Smooth muscle cell (in vitro differentiated cells): Measurements from ENCODE around the gene USB1. TPM values are rescaled to one million over a fixed set of nuclear protein-coding genes. Genes with fewer than 3 reads are reported as not detected.

ENCODE experiments used
- DNase-seq: peaks from one replicate; lab custom pipeline; 2025; ENCODE audit not compliant: unreplicated experiment; lab: John Stamatoyannopoulos, UW
- H2AFZ ChIP-seq: fragments of 200-600 bp; sonication (generic); 2 replicates; pipeline ENCODE4 v1.6.0; 2016; ENCODE audit warnings: antibody characterized with exemption, low read depth, mild to moderate bottlenecking
- H3F3A ChIP-seq: fragments of 200-600 bp; sonication (generic); 2 replicates; pipeline ENCODE4 v1.6.0; 2017; ENCODE audit warnings: antibody characterized with exemption, low read depth
- H3K27ac ChIP-seq: fragments of 200-600 bp; sonication (generic); 2 replicates; pipeline ENCODE4 v1.5.1; 2016; ENCODE audit warnings: low read depth, mild to moderate bottlenecking
- H3K27me3 ChIP-seq: fragments of 200-600 bp; sonication (generic); 2 replicates; pipeline ENCODE4 v1.6.1; 2016; ENCODE audit warnings: low read depth, mild to moderate bottlenecking
- H3K36me3 ChIP-seq: fragments of 200-600 bp; sonication (generic); 2 replicates; pipeline ENCODE4 v1.5.1; 2016; ENCODE audit warnings: low read depth
- H3K4me1 ChIP-seq: fragments of 200-600 bp; sonication (generic); 2 replicates; pipeline ENCODE4 v1.5.1; 2016; ENCODE audit warnings: low read depth
- H3K4me2 ChIP-seq: fragments of 200-600 bp; sonication (generic); 2 replicates; pipeline ENCODE4 v1.6.0; 2016; ENCODE audit warnings: mild to moderate bottlenecking
- H3K4me3 ChIP-seq: fragments of 200-600 bp; sonication (generic); 2 replicates; pipeline ENCODE4 v1.5.1; 2016; ENCODE audit warnings: mild to moderate bottlenecking
- H3K79me2 ChIP-seq: fragments of 200-600 bp; sonication (generic); 2 replicates; pipeline ENCODE4 v1.6.0; 2016; ENCODE audit warnings: low read depth, mild to moderate bottlenecking
- H3K9ac ChIP-seq: fragments of 200-600 bp; sonication (generic); 2 replicates; pipeline ENCODE4 v1.6.0; 2016; ENCODE audit warnings: low read depth
- H3K9me3 ChIP-seq: fragments of 200-600 bp; sonication (generic); replicated peaks from 2 replicates; pipeline ENCODE4 v1.5.1; 2016; ENCODE audit warnings: low read depth
- H4K20me1 ChIP-seq: fragments of 200-600 bp; sonication (generic); 2 replicates; pipeline ENCODE4 v1.6.0; 2016; ENCODE audit warnings: low read depth
- CTCF ChIP-seq: fragments of 200-600 bp; sonication (generic); IDR thresholded peaks from 2 replicates; pipeline ENCODE4 v1.5.1; 2017; ENCODE audit warnings: borderline replicate concordance, mild to moderate bottlenecking, antibody characterized with exemption; ENCODE audit not compliant: insufficient read depth, poor library complexity, severe bottlenecking
- WGBS: methylation state at CpG from one replicate; pipeline ENCODE4 v1.1.7; 2016; ENCODE audit warnings: low lambda C conversion rate; 5-methylcytosine and 5-hydroxymethylcytosine counted together
- polyA plus RNA-seq: library from polyadenylated mRNA; unstranded; fragments of >200 nt; fragmentation: Nextera tagmentation; extraction: Ambion mirVana; gene quantifications from 2 replicates; pipeline ENCODE4 v1.2.1, GENCODE V29; 2016
- total RNA-seq: library from RNA; depleted of rRNA; stranded (reverse); fragments of >200 nt; gene quantifications from 2 replicates; pipeline ENCODE4 v1.2.3, GENCODE V29; 2014

The USB1 gene
- total and polyA plus RNA-seq, 2 experiments from 2014 or later: 26.9 to 56.6 TPM

GRCh38 chr16:58034774-58035173, 33.6 kb downstream of the USB1 start:
- H3K79me2 ChIP-seq: no peaks in the 10 kb centered on the region
- no peak for TF ChIP-seq CTCF
- no peaks in the 10 kb centered on the region for H3F3A ChIP-seq
- no peak overlapping the region for H2AFZ ChIP-seq
- H3K36me3 ChIP-seq: no peaks in the 10 kb centered on the region
- H3K4me2 ChIP-seq: no peak overlapping the region
- peaks cover 9% of the 10 kb centered on the region for H3K4me1 ChIP-seq
- H3K9me3 ChIP-seq: no peaks in the 10 kb centered on the region
- H3K27ac ChIP-seq: no peak overlapping the region
- WGBS: 61% methylated on average over 7 of the region's 11 CpGs
- DNase-seq: no peak
- no peak overlapping the region for H3K4me3 ChIP-seq
- H4K20me1 ChIP-seq: no peaks in the 10 kb centered on the region
- H3K9ac ChIP-seq: no peak overlapping the region
- H3K27me3 ChIP-seq: no peaks in the 10 kb centered on the region

- H3K4me1 ChIP-seq: peaks cover 9% of the 10 kb centered on the region
- H3K4me3 ChIP-seq: no peak overlapping the region
- H3K36me3 ChIP-seq: no peaks in the 10 kb centered on the region
- no peak overlapping the region for H3K4me2 ChIP-seq
- TF ChIP-seq CTCF: no peak
- H3K9ac ChIP-seq: no peak overlapping the region
- no peaks in the 10 kb centered on the region for H3F3A ChIP-seq
- no peaks in the 10 kb centered on the region for H3K27me3 ChIP-seq
- no peak for DNase-seq
- H3K9me3 ChIP-seq: no peaks in the 10 kb centered on the region
- H2AFZ ChIP-seq: no peak overlapping the region
- 76% methylated on average over 14 of the region's 14 CpGs for WGBS
- no peak overlapping the region for H3K27ac ChIP-seq
- H3K79me2 ChIP-seq: no peaks in the 10 kb centered on the region
- H4K20me1 ChIP-seq: no peaks in the 10 kb centered on the region
Observed at GRCh38 chr16:58035356-58036170, 34.4 kb downstream of the USB1 start.

- Histone ChIP-seq H3K9ac (no peak overlapping the region), H3K9me3 (no peaks in the 10 kb centered on the region), H4K20me1 (no peaks in the 10 kb centered on the region), H3K4me1 (peaks cover 9% of the 10 kb centered on the region), H3K4me3 (no peak overlapping the region), H3K36me3 (no peaks in the 10 kb centered on the region), H3K4me2 (no peak overlapping the region), H2AFZ (no peak overlapping the region), H3K79me2 (no peaks in the 10 kb centered on the region), H3K27ac (no peak overlapping the region), H3F3A (no peaks in the 10 kb centered on the region), H3K27me3 (no peaks in the 10 kb centered on the region)
- WGBS: 95% methylated on average over 6 of the region's 6 CpGs
- no peak for DNase-seq
- no peak for TF ChIP-seq CTCF
Observed at GRCh38 chr16:58036943-58037342, 35.7 kb downstream of the USB1 start.
